Neural progenitor cell (in vitro differentiated cells): Measurements from ENCODE around the gene GABPB2.

Experiments
- CTCF ChIP-seq: fragments of 200-600 bp; sonication (generic); IDR thresholded peaks from 2 replicates; pipeline ENCODE4 v1.5.1; 2017; ENCODE audit warnings: antibody characterized with exemption, mild to moderate bottlenecking
- EZH2 ChIP-seq: fragments of 200-600 bp; sonication (generic); IDR thresholded peaks from 2 replicates; pipeline ENCODE4 v1.6.1; 2017; ENCODE audit warnings: antibody characterized with exemption, mild to moderate bottlenecking, moderate library complexity
- EZH2phosphoT487 ChIP-seq: fragments of 200-600 bp; sonication (generic); IDR thresholded peaks from 2 replicates; pipeline ENCODE4 v1.6.1; 2017; ENCODE audit warnings: antibody characterized with exemption

- no peak for TF ChIP-seq CTCF
- TF ChIP-seq EZH2: no peak
- no peak for TF ChIP-seq EZH2phosphoT487
Measured at GRCh38 chr1:151054971-151055547, 15.5 kb upstream of the GABPB2 start.
